Stimulated activated naive CD4-positive, alpha-beta T cell treated with Interleukin-2 at 50 U/mL for 16 hours (primary cell): ENCODE results near the gene SLCO4C1.
"Not testable (repeated sequence)": the region's sequence is repeated elsewhere in the genome, so short reads cannot be mapped to it uniquely, and the experiment has no call there.

ENCODE experiments used
- DNase-seq: peaks from one replicate; lab custom pipeline; 2025; lab: John Stamatoyannopoulos, UW

SLCO4C1 gene, protein sequence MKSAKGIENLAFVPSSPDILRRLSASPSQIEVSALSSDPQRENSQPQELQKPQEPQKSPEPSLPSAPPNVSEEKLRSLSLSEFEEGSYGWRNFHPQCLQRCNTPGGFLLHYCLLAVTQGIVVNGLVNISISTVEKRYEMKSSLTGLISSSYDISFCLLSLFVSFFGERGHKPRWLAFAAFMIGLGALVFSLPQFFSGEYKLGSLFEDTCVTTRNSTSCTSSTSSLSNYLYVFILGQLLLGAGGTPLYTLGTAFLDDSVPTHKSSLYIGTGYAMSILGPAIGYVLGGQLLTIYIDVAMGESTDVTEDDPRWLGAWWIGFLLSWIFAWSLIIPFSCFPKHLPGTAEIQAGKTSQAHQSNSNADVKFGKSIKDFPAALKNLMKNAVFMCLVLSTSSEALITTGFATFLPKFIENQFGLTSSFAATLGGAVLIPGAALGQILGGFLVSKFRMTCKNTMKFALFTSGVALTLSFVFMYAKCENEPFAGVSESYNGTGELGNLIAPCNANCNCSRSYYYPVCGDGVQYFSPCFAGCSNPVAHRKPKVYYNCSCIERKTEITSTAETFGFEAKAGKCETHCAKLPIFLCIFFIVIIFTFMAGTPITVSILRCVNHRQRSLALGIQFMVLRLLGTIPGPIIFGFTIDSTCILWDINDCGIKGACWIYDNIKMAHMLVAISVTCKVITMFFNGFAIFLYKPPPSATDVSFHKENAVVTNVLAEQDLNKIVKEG

DNA sequence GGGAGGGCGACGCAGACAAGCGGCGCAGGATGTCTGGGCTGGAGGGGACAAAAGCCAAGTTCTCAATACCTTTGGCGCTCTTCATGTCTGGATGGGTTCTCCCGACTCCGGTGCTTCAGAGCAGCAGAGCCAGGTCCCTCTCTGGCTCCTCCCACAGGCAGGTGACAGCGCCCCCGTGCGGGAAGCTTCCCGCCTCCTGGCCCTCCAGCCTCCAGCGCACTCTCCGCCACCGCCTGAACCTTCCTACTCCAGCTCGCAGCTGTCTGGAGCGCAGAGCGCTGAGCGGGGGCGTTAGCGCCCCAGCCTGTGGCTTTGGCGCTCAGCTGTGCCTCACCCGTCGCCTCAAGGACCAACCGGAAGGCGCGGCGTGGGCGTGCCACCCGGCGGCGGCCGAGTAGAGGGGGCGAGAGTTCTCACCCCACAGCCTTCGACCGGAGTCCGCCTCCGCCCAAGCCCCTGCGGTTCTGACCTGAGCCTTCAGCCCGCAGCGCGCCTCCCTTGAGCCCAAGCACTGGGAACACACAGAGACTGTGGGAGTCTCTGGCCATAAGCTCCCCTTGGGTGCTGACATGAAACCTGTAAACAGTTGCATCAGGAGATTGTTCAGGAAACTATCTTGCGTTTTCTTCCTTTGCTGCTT, at the start of gene SLCO4C1:
Gene SLCO4C1, minus strand, starts transcription at position 107 of the 640 bp plus-strand sequence. Its CDS starts 22 bp downstream, at position 85.
- DNase-seq, result peak; percentile 56

- DNase-seq, result no peak
Measured at GRCh38 chr5:102341681-102342288, 45.7 kb upstream of the SLCO4C1 start.

- no peak for DNase-seq
Measured at GRCh38 chr5:102324714-102325113, 28.6 kb upstream of the SLCO4C1 start.

- not testable (repeated sequence) for DNase-seq
Measured at GRCh38 chr5:102318801-102319200, 22.7 kb upstream of the SLCO4C1 start.

GRCh38 chr5:102314328-102314727, 18.2 kb upstream of the SLCO4C1 start:
- no peak for DNase-seq

DNA sequence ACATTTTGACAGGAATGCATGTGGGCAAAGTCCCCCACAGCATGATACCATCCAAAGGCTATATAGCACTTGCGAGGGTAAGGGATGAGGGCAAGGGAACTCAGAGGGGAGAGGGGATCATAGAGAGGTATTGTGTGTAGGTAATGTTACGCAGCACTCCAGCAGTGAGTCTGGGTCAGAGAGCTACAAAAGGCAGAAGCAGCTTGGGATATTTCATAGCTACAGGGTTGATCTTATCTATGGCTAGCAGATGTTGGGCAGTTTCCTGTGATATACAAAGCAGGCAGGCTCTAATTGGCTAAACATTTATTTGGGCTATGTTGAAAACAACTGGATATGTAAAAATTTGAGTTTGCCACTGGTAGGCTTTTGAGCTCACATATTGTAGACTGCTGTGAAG, 17.8 kb upstream of the SLCO4C1 start:
- DNase-seq, result no peak

DNA sequence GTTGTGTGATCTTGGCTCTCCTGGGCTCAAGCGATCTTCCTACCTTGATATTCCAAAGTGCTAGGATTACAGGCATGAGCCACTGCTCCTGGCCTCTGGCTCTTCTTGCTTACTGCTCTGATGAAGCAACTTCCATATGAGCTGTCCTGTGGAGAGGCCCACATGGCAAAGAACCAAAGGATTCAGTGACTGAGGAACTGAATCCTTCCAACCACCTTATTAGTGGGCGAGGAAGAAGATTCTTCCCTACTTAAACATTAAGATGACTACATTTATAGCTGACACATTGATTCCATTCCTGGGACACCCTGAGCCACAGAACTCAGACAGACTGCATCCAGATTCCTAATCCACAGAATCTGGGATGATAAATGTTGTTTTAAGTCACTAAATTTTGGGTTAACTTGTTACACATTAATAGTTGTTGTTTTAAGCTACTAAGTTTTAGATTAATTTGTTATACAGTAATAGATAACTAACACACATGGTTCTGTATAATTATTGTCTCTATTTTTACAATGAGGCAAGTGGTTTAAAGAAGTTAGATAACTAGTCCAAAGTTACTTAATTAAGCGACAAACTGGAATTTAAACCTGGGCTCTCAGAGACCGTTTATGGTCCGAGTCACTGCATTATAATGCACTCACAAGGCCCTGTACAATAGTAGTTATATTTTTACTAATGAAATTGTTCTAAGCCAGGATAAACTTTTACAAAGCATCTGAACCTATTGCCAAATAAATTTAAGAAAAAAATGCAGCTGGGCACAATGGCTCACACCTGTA, 16.7 kb upstream of the SLCO4C1 start:
- DNase-seq, result no peak

DNA sequence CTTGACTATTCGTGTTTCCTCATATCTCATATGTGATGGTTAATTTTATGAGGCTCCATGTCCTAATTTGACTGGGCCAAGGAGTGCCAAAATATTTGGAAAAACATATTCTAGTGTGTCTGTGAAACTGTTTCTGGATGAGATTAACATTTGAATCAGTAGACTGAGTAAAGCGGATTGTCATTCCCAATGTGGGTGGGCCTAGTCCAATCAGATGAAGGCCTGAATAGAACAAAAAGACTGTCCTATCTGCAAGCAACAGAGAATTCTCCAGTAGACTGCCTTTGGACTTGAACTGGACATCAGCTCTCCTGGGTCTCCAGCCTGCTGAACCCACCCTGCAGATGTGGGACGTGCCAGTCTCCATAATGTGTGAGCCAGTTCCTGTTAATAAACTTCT, 13.5 kb upstream of the SLCO4C1 start:
- DNase-seq, result no peak

- no peak for DNase-seq
Measured at GRCh38 chr5:102307232-102307631, 11.1 kb upstream of the SLCO4C1 start.

DNA sequence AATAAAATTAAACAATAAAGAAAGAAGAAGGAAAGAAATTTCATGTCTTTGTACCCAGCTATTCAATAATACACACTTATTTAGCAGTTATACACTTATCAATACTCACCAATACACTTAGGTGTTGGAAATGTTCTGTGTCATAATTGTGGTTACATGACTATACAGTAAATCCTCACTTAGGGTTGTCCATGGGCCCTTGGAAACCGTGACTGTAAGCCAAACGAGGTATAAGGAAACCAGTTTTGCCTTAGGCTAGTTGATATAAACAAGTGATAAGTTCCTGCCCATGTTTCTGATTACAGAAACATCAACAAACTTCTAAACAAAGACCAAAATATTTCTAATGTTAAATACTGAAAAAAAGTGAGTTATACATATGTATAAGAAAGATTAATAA, 10.0 kb upstream of the SLCO4C1 start:
- no peak for DNase-seq

GRCh38 chr5:102295534-102296177, 428 bp downstream of the SLCO4C1 start:
- no peak for DNase-seq

DNA sequence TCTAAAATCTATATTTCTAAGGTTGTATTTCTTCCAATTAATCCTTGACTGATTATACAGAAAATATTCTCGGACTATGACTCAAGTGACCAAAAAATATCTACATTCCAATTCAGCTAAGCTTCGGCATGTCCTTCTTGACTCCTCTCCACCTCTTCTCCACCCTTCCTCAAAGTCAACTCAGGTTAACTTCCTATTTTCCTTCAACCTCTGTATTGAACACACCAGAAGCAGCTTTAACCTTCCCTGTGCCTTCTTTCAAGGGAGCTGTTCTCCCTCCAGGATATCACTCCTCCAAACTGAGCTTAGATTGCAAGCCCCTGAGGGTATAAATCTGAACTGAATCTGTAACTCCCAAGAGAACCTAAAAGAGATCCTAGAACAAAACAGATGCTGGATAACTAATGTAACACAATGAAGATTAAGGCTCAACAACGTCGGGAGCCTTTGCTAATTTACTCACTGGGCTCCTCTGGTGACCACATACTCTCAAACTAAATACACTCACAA, 1.1 kb downstream of the SLCO4C1 start:
- DNase-seq, result no peak

DNA sequence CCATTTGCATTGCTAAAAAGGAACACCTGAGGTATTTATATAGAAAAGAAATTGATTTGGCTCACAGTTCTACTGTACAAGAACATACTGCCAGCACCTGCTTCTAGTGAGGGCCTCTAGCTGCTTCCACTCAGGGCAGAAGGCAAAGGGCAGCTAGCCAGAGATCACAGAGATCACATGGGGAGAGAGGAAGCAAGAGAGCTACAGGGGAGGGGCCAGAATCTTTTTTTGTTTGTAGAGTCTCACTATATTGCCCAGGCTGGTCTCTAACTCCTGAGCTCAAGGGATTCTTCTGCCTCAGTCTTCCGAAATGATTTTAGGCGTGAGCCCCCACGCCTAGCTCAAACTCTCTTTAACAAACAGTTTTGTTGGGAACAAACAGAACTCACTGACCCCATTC, 6.1 kb downstream of the SLCO4C1 start:
- no peak for DNase-seq

DNA sequence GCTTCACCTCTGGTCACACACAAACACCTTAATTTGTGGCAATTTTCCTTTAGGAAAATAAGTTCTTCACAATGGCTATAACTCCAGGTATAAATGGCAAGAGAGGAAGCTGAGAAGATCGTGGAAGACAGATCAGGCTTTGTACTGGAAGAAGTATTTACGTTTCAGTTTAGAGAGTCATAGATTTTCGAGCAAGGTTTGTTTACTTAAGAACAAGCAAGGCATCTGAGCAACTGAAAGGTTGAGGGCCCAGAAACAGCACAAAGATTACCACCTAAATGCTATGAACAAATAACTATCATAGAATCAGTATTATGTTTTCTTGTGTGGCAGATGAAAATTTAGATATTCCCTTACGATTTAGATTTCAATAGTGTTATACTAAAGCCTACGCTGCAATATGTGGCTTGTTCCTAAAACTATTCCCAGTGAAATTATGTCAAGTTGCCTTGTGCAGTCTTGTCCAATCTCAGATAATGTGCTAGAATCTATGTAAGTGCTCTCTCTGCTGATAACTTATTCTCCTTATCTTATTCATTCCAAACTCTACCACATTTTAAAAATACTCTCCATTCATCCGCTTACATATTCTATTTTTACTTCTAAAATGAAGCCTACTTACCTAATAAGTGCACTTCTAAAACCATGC, 6.7 kb downstream of the SLCO4C1 start:
- no peak for DNase-seq

DNA sequence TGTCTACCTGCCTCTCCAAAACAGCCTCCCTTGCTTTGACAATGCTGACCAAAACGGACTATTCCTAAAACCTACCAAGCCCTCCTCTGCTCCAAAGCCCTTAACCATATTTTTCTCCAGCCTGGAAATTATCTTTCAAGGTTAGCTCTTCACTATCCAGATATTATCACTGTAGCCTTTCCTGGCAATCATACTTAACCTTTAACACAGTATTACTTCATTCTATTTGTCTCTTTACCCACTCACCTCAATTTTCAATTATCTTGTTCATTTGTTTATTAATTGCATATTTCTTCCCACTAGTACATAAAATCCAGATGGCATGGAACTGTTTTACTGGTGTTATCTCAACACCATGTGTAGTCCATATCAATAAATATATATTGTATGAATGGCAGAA, 7.5 kb downstream of the SLCO4C1 start:
- no peak for DNase-seq

GRCh38 chr5:102286476-102286875, 9.6 kb downstream of the SLCO4C1 start:
- DNase-seq, result no peak

DNA sequence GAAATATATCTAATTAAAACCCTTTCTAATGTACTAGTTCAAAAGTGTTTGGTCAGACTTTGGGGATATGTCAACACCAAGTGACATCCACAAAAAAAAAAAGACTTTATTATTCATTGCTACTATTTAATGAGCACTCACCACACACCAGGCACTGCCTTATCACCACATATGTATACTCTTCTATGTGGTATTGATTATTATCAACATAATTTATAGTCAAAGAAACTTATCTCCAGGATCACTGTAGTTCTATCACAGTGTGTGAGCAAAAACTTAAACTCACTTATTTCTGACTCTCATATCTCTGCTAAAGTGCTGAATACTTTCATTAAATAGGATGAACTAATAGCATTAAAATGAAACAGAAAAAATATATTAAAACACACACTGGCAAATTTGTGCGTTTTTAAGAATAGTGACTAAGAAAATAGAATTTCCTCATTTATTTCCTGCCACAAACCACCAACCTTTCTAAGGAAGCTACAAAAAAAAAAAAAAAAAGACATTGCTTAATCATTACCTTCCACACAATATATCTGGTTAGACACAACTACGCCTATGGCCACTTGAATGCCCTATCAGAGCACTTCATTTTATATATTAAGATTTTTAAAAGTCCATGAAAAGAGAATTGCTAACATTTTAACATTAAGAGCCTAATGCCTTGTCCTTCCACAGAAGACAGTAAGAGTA, 12.8 kb downstream of the SLCO4C1 start:
- DNase-seq, result no peak

- DNase-seq, result no peak
Measured at GRCh38 chr5:102279711-102280110, 16.4 kb downstream of the SLCO4C1 start.

- DNase-seq, result no peak
Measured at GRCh38 chr5:102278231-102278630, 17.9 kb downstream of the SLCO4C1 start.

- DNase-seq, result no peak
Measured at GRCh38 chr5:102277144-102277543, 18.9 kb downstream of the SLCO4C1 start.
